DMS53 treated with DMSO at 0.1 percent for 48 hours (cell line): Measurements from ENCODE around the gene MEI1.

Source experiments
- DNase-seq: peaks from one replicate; lab custom pipeline; 2025; ENCODE audit not compliant: unreplicated experiment; lab: John Stamatoyannopoulos, UW

Gene MEI1

DNA sequence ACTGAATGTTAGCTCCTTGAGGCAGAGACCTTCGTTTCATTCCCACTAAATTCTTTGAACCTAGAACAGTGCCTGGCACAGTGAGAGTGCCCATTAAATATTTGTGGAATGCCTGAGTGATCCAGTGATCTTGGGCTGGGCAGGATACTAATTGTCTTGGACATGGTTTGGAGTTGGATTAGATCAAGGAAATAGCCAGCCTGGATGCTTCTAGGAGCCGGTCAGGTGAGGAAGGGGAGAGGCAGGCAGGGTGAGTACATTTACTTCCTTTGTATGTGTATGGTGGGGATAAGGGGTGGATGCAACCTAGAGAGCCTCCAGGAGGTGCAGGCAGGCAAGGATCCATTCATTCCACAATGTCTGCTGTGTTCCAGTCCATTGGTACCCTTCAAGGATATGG, 137.2 kb downstream of the MEI1 start:
- DNase-seq: no peak

DNA sequence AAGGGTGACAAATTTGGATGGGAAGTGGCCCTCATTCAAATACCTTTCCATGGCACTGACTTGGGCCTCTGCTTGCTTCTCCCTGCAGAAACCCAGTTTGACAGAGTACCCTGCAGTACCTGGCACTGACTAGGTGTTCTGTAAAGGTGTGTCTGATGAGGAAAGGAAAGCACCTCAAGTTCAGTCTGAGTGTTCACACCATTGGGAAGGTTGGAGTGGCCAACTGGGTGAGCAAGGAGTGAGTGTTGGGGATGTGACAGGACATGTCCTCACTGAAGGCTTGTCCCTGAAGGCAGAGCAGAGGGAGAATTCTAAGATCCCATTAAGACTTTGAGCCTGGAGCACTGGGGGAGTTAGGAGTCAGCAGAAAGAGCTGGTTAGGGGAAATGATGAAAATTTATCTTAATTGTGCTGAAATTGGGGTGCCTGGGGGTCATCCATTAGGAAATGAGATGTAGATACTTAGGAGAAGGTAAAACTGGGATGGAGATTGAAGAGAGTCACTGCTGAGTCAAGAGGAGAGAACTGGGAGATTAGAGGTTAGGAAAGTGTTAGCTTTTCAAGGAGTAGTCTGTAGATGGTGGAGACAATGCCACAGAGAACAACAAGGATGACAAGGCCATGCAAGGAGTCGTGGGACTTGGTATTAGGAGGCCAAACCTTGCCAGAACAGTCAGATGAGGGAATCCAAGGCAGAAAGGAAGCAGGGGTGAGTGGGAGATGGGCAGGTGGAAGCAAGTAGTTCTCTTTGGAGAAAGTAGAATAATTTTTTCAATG, 139.7 kb downstream of the MEI1 start:
- DNase-seq: no peak

DNA sequence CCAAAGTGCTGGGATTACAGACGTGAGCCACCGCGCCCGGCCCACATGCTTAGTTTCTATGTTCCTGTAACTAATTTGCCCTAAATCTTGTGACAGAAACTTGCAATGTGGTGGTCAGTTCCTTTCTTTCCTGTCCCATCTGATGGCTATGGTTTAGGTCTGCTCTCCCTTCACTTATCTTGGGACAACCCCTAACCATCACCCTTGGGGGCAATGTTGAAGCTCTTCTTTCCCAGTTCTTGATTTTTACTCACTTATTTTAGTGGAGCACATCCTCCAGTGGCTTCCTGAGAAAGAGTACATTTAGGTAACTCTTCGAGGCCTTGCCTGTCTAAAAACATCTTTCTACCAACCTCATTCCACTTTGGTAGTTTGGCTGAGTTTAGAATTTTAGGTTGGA, 140.9 kb downstream of the MEI1 start:
- DNase-seq: no peak

DNA sequence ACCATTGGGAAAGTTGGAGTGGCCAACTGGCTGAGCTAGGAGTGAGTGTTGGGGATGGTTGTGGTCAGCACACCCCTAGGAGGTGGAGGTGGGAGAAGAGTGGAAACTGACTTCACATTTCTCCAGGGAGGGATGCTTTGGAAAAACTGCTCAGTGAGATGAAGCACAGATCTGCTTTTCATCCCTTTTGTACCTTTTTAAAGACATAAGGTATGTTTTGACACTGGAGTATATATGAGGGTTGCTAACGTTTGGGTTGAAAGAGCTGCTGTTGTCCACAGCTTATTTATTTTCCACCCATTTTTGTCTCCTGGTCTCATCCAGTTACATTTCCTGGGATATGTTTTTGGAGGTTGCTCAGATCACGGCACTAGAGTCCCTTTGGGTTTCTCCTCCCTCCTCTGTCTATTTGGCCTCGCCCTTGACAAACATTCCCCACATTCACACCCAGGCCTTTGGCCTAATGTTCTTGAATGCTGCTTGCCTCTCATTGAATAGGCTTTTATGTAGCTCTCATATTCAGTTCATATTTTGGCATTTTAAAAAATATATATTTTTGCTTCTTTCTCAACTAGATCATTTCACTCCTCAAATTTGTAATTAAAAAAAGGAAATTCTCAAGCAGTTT, 141.9 kb downstream of the MEI1 start:
- DNase-seq: no peak

DNA sequence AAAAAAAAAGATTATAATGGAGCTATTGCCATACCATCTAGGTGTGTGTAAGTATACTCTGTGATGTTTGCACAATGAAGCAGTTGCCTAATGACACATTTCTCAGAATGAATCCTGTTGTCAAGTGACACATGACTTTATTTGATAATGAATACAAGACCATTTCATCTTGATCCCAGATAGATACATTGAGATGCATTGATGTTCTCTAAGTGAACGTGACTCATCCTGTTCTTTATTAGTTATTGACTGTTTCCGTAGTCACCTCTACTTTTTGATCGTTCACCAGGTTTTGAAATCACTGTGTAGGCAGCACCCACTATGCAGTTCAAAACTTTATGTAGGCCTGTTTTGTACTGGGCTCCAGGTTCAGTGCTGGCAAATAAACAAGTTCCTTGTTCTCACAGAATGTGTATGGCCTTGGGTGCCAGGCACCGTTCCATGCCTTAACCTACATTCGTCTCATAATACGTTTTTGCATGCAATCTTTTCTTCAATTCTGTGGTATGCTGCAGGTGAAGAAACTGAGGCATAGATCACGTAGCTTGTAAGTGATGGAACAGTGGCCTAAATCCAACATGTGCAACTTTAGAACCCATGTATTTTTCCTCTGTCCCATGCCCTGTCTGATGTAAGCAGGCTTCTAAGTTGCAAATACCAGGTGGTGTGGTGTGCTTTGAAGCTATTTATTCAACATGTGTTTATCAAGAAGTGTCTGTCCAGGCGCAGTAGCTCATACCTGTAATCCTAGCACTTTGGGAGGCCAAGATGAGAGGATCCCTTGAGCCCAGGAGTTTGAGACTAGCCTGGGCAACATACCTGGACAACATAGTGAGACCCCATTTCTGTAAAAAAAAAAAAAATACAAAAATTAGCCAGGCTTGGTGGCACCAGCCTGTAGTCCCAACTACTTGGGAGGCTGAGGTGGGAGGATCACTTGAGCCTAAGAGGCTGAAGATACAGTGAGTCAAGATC, 144.0 kb downstream of the MEI1 start:
- DNase-seq: no peak

DNA sequence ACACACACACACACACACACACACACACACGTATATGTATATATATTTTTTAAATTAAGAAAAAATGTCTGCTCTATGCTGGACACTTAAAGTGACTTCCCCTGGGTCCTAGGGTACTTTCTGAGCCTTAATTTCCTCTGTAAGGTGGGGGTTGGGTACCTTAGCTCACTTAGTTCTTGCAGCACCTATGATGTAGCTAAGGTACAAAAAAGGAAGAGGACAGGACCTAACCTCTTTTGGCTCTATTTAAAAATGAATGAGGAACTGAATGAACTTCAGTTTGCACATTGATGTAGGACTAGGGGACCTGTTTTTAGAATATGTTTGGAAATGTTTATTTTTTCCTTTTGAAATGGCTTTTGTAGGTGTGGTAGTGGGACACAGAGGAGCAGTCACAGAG, 144.7 kb downstream of the MEI1 start:
- no peak for DNase-seq

DNA sequence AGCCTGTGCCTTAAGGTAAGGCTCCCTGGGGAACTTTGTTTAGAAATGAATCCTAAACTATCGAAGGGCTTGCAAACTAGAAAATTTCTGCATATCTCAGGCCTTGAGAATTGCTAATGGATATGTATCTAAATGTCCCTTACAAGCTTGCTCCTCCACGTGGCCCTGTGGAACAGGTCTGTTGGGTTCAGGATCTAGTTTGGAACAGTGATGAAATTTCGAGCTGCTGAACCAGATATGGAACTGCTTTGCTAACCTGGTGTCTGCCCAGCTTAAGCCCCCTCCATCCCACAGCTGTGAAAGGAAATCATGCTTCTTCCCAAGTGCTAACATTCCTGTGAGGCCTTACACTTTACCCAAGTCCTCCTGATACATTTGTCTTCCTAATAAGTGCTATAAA, 145.2 kb downstream of the MEI1 start:
- no peak for DNase-seq

DNA sequence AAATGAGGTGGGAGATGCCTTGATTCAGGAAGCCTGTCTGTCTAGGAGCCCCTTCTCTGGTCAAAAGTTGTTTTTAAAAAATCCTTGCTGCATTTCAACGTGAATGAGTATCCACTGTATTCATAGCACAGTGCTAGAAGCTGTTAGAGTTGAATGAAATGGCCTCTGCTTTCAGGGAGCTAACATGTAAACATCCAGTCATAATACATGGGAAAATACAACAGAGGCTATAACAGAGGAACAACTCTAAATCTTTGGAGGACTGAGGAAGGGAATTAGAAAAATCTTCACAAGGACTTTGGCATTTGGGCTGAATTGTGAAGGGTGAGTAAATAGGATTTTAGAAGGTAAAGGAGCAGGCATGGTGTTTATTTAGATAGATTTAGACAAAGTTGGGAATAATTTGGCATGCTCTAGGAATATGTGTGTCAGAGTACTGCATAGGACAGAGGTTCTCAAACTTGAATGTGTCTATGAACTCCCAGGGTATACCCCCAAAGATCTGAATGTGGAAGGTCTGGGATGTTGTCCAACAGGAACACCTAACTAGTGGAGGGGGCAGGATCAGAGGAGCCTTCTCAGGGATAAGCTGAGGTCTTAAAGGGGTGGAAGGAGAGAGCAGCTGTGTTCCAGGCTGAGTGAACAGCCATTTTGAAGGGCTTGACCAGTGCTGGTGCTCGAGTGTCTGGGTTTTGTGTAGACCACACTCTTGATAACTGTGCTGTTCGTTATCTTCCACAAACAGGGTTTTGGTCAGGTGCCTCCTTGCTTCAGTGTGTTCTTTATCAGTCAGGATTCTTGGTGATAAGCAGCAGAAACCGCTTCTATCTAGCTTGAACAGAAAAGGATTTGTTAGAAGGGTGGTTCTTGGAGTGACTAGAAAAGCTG, 146.3 kb downstream of the MEI1 start:
- no peak for DNase-seq

DNA sequence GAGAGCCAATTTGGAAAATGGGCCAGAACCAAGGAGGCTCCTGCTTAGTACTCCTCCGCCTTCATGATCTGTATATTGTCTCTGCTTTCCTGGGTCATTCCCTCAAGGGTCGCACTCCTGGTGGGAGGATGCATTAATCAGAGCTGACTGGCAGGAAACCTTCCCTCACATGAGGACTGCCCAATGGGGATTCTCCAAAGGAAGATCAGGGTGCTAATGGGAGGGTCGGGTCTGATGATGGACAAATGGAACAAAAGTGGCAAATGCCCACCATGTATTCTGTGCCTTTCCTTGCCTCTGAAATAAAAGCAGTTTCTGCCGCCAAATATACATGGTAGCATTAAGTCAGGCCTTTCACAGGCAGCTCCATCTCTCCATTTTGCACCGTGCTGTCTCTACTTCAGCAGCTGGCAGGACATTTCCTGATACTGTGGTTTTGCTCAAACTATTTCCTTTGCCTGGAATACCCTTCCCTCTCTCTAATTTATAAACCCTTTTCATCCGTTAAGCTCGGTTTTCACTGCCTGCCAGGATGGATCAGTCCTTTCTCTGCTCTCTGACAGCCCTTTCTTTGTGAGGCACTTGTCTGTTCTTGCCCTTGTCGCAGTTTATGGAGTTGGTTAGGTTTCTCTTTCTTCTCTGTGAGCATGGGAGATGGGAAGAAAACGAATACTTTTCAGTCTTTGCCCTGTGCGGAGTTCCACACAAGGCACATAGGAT, 147.1 kb downstream of the MEI1 start:
- DNase-seq: no peak

DNA sequence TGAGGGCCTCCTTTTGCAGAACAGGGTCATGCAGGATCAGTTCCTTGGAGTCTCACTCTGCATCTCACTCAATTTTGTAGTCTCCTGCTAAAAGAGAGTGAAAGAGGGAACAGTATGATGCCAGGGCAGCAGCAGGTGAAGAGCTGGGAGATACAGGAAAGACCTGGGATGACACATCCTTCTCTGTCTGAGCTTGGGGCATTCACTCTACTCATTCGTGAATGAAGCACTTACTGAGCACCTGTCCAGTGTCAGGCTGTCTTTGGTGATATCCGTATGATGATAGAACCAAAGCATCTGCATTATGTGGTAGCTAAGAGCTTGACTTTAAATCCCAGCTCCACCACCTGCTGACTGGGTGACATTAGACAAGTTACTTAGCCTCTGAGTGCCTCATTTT, 148.0 kb downstream of the MEI1 start:
- no peak for DNase-seq

DNA sequence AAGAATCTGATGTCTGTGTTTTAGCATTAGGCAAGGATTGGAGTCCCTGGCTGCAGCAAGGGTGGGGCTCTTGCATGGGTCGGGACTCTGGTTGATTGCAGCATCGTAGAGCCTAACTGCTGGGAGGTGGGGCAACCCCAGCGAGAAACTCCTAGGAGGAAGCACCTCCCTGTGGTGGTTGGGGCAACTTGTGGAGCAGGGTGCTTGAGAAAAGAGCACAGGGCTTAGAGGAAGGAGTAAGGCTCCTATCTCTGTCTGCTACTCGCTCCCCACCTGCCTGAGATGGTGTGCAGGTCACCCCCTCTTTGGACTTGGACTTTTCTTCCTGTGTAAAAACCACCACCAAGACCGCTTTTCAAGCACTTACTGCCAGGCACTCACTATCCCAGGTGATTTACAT, 149.2 kb downstream of the MEI1 start:
- no peak for DNase-seq
